Frontal cortex (tissue), 4 donors: Measurements from ENCODE around the gene TTC3. TPM values are rescaled to one million over a fixed set of nuclear protein-coding genes. Genes with fewer than 3 reads are reported as not detected.
"Not testable (repeated sequence)": the region's sequence is repeated elsewhere in the genome, so short reads cannot be mapped to it uniquely, and the experiment has no call there.

Experiments
- DNase-seq, 2 donors: peaks; one replicate each; pipeline ENCODE4 v3.0.0; 2012; ENCODE audit warnings: low spot score in 2 of 2
- FAIRE-seq: peaks from 2 replicates; lab custom pipeline; 2012; peaks lifted over from hg19 to GRCh38; lab: Jason Lieb, UNC
- total RNA-seq: library from RNA; depleted of rRNA; stranded (reverse); fragments of >200 nt; gene quantifications from one replicate; pipeline ENCODE4 v1.2.3, GENCODE V29; 2014
- donor health status: control.
- donor health status: control.
- donor health status: control.

Gene TTC3, protein sequence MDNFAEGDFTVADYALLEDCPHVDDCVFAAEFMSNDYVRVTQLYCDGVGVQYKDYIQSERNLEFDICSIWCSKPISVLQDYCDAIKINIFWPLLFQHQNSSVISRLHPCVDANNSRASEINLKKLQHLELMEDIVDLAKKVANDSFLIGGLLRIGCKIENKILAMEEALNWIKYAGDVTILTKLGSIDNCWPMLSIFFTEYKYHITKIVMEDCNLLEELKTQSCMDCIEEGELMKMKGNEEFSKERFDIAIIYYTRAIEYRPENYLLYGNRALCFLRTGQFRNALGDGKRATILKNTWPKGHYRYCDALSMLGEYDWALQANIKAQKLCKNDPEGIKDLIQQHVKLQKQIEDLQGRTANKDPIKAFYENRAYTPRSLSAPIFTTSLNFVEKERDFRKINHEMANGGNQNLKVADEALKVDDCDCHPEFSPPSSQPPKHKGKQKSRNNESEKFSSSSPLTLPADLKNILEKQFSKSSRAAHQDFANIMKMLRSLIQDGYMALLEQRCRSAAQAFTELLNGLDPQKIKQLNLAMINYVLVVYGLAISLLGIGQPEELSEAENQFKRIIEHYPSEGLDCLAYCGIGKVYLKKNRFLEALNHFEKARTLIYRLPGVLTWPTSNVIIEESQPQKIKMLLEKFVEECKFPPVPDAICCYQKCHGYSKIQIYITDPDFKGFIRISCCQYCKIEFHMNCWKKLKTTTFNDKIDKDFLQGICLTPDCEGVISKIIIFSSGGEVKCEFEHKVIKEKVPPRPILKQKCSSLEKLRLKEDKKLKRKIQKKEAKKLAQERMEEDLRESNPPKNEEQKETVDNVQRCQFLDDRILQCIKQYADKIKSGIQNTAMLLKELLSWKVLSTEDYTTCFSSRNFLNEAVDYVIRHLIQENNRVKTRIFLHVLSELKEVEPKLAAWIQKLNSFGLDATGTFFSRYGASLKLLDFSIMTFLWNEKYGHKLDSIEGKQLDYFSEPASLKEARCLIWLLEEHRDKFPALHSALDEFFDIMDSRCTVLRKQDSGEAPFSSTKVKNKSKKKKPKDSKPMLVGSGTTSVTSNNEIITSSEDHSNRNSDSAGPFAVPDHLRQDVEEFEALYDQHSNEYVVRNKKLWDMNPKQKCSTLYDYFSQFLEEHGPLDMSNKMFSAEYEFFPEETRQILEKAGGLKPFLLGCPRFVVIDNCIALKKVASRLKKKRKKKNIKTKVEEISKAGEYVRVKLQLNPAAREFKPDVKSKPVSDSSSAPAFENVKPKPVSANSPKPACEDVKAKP (N-terminal part only)
- 740 TPM for total RNA-seq

DNA sequence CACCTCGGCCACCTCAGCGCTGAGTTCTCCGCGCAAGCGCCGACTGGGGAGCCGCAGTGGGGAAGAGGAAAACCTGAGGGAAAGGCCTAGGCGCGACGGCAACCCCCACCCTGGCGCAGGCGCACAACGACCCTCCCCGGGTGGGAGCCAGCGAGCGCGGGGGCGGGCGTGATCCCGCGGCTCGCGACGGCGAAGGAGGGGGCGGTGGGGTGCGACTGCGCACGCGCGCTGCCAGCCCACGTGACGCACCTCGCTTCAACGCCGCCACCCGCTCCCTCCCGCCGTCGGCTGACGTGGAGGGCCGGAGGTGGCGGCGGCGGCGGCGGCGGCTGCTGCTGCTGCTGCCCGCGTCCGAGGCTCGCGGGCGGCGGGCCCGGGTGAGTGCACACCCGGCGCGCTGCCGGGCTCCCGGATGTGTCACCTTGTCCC is at the start of gene TTC3, which contains the start of gene PIGP:
TTC3 (plus strand) TSS at position 267 of the 429 bp plus-strand sequence. CDS start 14,004 bp downstream, outside the sequence.
PIGP (minus strand) TSS at position 84 of the 429 bp plus-strand sequence. CDS start 556 bp downstream, outside the sequence.
- no peak for FAIRE-seq
- peak; percentile 92 to 94 for DNase-seq

DNA sequence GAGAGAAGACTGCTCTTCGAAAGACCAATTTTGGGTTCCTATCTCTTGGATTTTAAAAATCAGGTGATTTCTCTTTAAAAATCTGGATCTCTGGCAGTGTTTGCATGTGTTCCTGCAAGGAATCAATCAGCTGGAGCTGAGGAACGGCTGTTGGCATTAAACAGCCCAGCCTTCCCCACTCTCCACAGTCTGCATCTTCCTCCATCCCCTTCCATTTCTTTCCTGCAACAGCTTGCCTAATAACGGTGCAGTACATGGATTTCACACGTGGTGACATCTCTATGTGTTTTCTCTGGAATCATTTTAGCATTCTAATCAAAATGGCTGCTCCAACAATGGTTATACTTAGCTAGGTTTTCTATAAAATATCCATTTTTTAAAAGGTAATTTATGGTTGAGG is 46.6 kb upstream of the TTC3 start:
- FAIRE-seq: no peak
- no peak for DNase-seq

DNA sequence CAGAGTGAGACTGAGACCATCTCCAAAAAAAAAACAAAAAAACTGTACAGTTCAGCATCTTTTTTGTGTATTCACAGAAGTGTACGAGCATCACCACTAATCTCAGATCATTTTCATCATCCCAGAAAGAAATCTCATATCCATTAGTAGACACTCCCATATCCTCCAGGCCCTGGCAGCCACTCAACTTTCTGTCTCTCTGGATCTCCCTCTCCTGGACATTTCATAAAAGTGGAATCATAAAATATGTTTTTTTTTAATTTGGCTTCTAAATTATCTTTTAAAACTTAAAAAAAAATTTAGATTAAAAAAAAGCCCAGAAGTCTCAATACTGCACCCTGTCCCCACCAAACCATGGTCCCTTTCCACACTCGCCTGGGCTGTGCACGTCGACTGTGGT is 44.5 kb upstream of the TTC3 start:
- FAIRE-seq: no peak
- DNase-seq: no peak

DNA sequence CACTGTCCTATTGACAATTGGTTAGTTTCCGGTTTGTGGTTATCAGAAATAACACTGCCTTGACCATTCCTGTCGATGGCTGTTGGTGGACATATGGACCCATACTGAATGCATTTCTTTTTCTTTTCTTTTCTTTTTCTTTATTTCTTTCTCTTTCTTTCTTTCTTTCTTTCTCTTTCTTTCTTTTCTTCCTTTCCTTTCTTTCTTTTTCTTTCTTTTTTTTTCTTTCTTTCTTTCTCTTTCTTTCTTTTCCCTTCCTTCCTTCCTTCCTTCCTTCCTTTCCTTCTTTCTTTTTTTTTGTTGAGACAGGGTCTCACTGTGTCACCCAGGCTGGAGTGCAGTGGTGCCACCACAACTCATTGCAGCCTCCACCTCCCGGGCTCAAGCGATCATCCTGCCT is 42.2 kb upstream of the TTC3 start:
- no peak for DNase-seq
- FAIRE-seq: no peak

DNA sequence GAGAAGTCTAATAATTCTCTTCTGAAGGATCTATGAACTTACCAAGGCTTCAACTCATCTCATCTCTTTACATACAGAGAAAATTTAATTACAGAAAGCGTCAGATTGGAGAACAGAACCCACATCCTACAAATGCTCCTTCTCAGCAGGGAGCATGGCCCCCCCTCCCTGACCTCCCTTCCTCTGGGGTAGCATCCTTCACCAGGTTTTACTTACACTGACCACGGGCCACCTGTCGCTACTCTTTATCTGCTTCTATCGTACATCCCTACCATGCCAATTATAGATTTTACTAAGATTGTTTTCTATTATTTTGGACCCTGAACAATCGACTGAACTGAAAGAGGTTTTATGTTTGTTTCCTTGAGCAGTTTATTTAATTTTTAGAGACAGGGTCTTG is 40.8 kb upstream of the TTC3 start:
- FAIRE-seq (no peak), DNase-seq (no peak)

DNA sequence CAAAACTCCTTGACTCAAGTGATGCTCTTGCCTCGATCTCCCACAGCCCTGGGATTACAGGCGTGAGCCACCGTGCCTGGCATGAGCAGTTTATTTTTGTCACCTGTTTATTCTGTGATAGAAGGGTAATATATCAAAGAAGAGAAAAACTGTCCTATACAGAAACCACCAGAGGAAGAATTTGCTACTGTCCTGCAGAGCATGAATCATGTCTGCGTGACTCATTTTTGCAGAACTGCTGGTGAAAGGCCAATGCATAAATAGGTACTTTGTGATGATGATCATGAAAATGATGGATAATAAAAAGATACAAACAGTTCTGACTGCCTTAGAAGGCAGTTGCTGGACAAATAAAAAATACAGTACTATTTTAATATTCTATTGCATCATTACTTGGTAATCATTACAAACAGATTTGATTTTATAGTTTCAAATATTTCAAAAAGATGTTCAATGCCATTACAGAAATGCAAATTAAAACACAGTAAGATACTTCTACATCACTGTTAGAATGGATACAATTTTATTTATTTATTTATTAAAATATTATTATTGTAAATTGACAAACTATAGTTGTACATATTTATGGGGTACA is 40.1 kb upstream of the TTC3 start:
- FAIRE-seq (peak; percentile 21), DNase-seq (no peak)

DNA sequence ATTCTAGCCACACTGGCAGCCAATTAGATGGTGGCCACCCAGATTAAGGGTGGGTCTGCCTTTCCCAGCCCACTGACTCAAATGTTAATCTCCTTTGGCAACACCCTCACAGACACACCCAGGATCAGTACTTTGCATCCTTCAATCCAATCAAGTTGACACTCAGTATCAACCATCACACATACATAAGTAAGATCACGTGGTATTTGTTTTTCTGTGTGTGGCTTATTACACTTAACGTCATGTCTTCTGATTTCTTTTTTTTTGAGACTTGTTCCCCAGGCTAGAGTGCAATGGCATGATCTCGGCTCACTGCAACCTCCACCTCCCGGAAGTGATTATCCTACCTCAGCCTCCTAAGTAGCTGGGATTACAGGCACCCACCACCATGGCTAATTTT is 38.7 kb upstream of the TTC3 start:
- not testable (repeated sequence) for FAIRE-seq, DNase-seq

DNA sequence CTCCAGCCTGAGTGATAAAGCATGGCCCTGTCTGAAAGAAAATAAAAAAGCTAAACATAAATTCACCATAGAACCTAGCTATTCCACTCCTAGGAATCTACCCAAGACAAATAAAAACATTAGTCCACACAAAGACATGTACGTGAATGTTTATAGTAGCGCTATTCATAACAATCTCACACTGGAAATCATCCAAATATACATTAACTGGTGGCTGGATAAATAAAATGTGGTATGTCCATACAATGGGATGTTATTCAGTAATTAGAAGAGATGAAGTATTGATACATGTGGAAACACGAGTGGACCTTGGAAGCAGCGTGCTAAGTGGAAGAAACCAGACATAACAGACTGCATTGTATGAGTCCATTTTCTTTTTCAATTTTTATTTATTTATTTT is 36.9 kb upstream of the TTC3 start:
- no peak for FAIRE-seq
- no peak for DNase-seq

DNA sequence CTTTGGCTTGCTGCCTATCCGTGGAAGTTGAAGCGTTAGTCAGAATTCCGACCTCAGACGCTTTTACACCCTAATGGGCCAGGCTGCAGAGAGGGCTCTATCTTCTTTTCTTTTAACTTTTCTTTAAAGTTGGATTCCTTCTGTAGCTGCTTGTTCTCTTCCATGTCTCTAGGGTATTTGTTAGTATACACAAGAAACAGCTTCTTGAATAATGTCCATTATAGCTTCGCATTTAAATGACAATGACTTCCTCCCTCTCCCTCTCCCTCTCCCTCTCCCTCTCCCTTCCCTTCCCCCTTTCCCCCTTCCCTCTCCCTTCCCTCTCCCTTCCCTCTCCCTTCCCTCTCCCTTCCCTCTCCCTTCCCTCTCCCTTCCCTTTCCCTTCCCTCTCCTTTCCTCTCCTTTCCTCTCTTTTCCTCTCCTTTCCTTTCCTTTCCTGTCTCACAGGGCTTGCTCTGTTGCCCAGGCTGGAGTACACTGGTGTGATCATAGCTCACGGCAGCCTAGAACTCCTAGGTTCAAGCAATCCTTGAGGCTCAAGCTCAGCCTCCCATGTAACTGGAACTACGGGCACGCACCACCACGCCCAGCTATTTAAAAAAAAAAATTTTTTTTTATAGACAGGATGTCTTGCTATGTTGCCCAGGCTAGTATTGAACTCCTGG is 33.5 kb upstream of the TTC3 start:
- DNase-seq (no peak), FAIRE-seq (no peak)

DNA sequence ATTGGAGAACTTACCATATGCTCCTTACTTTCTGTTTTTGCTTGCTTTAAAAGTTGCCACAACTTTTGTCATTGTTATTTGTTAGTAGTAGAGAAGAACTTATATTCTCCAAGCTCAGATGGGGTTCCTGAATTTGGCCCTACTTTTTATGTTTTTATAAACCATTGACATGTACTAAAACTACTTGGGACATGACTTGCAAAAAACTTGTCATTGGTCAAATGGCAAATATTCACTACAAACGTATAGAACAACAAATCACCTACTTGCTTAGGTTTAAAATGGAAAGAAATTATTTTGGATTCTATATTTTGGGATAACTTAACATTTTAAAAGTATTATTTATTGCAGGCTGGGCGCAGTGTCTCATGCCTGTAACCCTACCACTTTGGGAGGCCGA is 32.8 kb upstream of the TTC3 start:
- FAIRE-seq (no peak), DNase-seq (no peak)

DNA sequence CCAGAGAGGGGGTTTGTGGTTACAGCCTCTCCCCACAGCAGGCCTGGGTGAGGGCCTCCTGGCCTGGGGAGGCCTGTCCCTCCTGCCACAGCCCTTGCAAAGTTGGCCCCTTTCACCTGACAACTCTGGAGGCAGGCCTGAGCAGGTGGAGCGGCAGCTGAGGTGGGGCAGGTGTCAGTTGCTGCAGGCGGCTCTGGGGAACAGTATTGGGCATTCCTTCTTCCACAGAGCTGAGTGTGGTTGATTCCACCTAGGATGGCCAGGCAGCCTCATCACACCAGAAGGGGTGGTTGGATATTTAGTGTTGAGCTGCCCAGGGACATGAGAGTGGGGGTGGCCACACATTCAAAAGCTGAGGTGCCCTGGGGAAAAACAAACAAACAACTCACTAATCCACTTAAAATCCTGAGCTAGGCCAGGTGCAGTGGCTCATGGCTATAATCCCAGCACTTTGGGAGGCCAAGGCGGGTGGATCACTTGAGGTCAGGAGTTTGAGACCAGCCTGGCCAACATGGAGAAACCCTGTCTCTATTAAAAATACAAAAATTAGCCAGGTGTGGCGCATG is 31.3 kb upstream of the TTC3 start:
- no peak for DNase-seq
- no peak for FAIRE-seq

DNA sequence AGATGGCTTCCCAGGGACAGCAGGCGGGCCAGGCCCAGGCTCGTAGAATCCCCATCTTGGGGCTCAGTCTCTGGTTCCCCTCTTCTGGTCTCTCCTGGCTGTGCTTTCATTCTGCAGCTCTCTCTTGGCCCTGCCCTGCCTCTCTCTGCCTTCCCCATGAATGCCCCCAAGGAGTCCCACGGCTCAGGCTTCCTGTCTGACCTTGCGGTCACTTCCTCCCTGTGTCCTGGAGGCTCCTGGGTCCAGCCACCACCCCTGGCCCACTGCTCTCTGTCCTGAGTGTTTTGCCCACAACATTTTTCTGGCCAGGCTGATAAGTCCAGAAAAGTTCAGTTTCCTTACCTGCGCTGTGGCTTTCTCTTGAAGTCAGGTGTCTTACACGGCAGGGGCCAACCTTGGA is 29.2 kb upstream of the TTC3 start:
- FAIRE-seq (no peak), DNase-seq (no peak)

DNA sequence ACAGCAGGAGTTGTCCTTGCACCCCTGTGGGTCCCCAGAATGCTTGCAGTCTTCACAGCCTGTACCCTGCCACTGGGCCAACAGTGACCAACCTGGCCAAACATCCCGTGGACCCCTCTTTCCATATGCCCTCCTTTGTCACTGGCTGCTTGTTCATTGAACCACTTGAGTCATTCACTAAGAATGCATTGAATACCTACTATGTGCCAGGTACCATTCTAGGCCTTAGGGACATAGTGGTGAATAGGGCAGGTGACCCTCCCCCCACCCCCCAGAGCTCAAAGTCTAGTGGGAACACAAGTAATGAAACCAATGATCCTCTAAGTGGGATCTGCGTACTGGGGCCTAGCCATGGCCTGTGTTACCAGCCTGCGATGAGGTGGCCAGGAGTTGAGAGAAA is 28.4 kb upstream of the TTC3 start:
- DNase-seq (no peak), FAIRE-seq (no peak)

DNA sequence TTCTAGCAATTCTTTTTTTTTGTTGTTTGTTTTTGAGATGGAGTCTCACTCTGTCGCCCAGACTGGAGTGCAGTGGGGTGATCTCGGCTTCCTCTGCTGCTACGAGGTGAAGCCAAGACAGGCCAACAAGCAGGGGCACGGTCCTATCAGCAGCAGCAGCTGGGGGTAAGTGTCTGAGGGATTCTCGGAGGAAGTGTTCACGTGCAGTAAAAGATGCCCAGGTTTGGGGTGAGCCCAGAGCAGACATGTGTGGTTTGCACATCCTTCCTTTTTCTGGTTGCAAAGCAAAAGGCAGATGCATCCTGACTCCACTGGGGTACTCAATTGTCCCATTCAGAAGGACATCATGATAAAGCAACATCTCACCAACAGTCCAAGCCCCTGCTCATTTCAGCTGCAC is 27.9 kb upstream of the TTC3 start:
- DNase-seq: no peak
- FAIRE-seq: no peak

DNA sequence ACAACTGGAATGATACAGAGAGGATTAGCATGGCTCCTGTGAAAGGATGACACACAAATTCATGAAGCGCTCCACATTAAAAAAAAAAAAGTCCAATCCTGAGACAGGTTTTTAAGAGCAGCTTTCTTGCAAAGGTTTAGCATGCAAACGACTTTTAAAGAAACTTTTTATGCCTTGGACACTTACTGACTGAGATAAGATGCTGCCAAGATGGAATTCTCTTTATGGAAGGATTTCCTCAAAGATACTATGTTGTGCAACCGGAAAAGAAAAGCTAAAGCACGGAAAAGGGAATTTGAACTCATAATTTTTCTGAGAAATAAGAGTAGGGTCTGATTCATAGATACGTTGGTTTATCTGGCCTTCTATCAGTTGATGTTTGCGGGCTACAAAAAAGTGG is 27.5 kb upstream of the TTC3 start:
- FAIRE-seq: no peak
- DNase-seq: no peak

DNA sequence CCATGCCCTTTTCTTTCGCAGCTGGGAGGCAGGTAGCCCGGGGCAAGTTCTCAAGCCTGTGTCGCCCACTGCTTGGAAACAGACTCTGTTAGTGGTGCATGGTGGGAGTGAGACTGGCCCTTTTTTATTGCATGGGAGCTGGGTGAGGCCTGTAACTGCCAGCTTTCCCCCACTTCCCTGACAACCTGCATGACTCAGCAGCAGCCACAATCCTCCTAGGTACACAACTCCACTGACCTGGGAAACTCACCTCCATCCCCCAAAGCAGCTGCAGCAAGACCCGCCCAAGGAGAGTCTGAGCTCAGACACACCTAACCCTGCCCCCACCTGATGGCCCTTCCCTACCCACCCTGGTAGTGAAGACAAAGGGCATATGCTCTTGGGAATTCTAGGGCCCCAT is 26.0 kb upstream of the TTC3 start:
- FAIRE-seq (no peak), DNase-seq (no peak)

DNA sequence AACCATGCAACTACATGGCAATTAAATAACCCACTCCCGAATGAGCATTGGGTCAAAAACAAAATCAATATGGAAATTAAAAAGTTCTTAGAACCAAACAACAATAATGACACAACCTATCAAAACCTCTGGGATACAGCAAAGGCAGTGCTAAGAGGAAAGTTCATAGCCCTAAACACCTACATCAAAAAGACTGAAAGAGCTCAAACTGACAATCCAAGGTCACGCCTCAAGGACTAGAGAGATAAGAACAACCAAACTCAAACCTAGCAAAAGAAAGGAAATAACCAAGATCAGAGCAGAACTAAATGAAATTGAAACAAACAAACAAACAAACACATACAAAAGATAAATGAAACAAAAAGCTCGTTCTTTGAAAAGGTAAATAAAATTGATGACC is 23.3 kb upstream of the TTC3 start:
- DNase-seq, FAIRE-seq: not testable (repeated sequence)

DNA sequence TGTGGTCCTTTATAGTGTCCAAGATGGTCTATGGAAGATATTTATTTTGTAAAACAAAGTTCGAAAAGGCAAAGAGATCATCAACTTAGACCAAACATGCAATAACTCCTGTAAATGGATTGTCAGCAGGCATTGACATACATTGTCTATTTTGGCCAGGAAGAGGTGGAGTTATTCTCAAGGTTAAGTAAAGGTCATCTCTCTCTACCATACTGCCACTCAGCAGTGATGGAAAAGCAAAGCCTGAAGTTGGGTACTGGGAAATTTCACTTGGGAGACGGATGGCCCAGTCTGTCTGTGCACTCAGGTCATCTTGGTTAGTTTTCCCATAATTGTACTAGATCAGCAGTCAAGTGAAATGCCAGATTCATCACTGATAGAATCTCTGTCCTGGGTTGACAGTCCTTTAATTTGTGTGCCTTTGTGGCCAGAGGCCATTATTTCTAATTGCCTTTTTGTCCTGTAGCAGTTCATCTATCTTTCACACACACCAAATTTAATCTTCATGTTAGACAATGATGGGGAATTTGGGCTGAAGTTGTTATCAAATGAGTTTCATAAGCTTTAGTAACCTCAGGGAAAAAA is 17.7 kb upstream of the TTC3 start:
- no peak for DNase-seq
- FAIRE-seq: no peak

DNA sequence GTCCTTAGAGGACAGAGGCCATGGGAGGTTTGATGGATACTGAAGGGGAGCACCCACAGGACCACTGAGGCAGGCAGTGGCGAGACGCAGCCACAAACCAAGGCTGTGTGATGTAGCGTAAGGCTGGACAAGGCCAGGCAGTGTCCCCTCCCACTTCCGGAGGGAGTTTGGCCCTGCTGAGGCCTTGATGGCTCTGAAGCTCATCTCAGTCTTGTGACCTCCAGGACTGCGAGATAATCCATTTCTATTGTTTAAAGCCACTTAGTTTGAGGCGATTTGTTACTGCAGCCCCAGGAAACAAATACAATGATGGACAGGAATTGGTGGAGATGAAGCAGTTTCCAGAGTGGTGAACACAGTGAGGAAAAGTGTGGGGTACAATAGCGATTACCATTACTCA is 15.4 kb upstream of the TTC3 start:
- FAIRE-seq (no peak), DNase-seq (no peak)
